ENCODE results near the gene DYRK1A.

DNA sequence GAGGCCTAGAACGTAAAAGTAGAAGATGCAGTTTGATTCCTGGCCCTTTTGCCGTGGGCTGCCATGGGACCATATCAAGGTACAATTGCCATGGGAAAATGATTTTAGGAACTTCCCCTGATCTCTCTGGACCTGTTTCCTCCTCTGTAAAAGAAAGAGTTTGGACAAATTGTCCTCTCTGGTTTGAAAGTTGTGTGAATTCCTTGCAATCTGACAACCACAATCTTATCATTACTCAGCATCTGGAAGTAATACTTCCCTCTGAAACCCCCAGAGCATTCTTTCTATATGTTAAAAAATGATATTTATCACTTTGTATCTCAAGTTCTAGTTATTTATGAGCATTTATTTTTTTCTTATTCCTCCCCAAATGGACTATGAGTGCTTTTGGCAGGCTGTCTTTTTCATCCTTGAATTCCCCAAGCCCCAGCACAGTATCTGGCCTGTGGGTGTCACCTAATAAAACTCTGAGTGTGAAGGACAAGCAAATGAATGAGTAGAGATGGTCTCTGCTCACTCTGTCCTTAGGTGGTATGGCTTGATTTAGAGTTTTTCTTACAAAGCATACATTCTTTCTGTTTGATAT lies 181.1 kb downstream of the DYRK1A start:
- TF ChIP-seq, protein P1, sequence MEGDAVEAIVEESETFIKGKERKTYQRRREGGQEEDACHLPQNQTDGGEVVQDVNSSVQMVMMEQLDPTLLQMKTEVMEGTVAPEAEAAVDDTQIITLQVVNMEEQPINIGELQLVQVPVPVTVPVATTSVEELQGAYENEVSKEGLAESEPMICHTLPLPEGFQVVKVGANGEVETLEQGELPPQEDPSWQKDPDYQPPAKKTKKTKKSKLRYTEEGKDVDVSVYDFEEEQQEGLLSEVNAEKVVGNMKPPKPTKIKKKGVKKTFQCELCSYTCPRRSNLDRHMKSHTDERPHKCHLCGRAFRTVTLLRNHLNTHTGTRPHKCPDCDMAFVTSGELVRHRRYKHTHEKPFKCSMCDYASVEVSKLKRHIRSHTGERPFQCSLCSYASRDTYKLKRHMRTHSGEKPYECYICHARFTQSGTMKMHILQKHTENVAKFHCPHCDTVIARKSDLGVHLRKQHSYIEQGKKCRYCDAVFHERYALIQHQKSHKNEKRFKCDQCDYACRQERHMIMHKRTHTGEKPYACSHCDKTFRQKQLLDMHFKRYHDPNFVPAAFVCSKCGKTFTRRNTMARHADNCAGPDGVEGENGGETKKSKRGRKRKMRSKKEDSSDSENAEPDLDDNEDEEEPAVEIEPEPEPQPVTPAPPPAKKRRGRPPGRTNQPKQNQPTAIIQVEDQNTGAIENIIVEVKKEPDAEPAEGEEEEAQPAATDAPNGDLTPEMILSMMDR (IDR thresholded peaks at IDR 0.05), result no peak
- no peak for TF ChIP-seq EZH2 (IDR thresholded peaks at IDR 0.05)

Measured in neural progenitor cell (in vitro differentiated cells).